HepG2 (cell line): ENCODE data around the gene RASGRP4. TPM values are rescaled to one million over a fixed set of nuclear protein-coding genes. Genes with fewer than 3 reads are reported as not detected.

Experiments
- AKAP8 ChIP-seq: sonication (generic); formaldehyde crosslinking; IDR thresholded peaks from 2 replicates; pipeline ENCODE4 v1.5.1; 2020; ENCODE audit warnings: mild to moderate bottlenecking, missing genetic modification reagents
- AKNA ChIP-seq: sonication (generic); formaldehyde crosslinking; IDR thresholded peaks from 2 replicates; pipeline ENCODE4 v1.4.0; 2020; ENCODE audit warnings: missing genetic modification reagents, borderline replicate concordance
- BHLHE40 ChIP-seq: IDR thresholded peaks from 2 replicates; pipeline ENCODE4 v1.6.1; 2011; ENCODE audit warnings: low read length, improper control_type of control experiment
- PATZ1 ChIP-seq: sonication (generic); formaldehyde crosslinking; IDR thresholded peaks from 2 replicates; pipeline ENCODE4 v1.4.0; 2020; ENCODE audit warnings: missing genetic modification reagents
- RCOR2 ChIP-seq: IDR thresholded peaks from 2 replicates; pipeline ENCODE4 v1.6.1; 2016; ENCODE audit warnings: missing biosample characterization, missing genetic modification reagents
- YEATS4 ChIP-seq: sonication (generic); formaldehyde crosslinking; IDR thresholded peaks from 2 replicates; pipeline ENCODE4 v1.4.0; 2020; ENCODE audit warnings: missing genetic modification reagents, borderline replicate concordance
- ZMYM2 ChIP-seq: sonication (generic); formaldehyde crosslinking; IDR thresholded peaks from 2 replicates; pipeline ENCODE4 v1.8.0; 2022; ENCODE audit warnings: mild to moderate bottlenecking, missing genetic modification reagents
- ZNF230 ChIP-seq: sonication (generic); formaldehyde crosslinking; IDR thresholded peaks from 2 replicates; pipeline ENCODE4 v1.4.0; 2020; ENCODE audit warnings: mild to moderate bottlenecking, missing genetic modification reagents
- ZNF3 ChIP-seq: IDR thresholded peaks from 2 replicates; pipeline ENCODE4 v1.7.0; 2017; ENCODE audit warnings: inconsistent platforms
- ZNF331 ChIP-seq: sonication (generic); formaldehyde crosslinking; IDR thresholded peaks from 2 replicates; pipeline ENCODE4 v1.4.0; 2020; ENCODE audit warnings: missing genetic modification reagents
- ZNF33A ChIP-seq: sonication (generic); formaldehyde crosslinking; IDR thresholded peaks from 2 replicates; pipeline ENCODE4 v1.5.1; 2020; ENCODE audit warnings: missing genetic modification reagents, mild to moderate bottlenecking, moderate library complexity, borderline replicate concordance
- ZNF615 ChIP-seq: sonication (generic); formaldehyde crosslinking; IDR thresholded peaks from 2 replicates; pipeline ENCODE4 v1.5.0; 2020; ENCODE audit warnings: mild to moderate bottlenecking, missing genetic modification reagents, borderline replicate concordance
- ZNF737 ChIP-seq: sonication (generic); formaldehyde crosslinking; IDR thresholded peaks from 2 replicates; pipeline ENCODE4 v1.5.0; 2020; ENCODE audit warnings: missing genetic modification reagents, mild to moderate bottlenecking, borderline replicate concordance
- ZNF770 ChIP-seq: sonication (generic); formaldehyde crosslinking; IDR thresholded peaks from 2 replicates; pipeline ENCODE4 v1.5.0; 2020; ENCODE audit warnings: mild to moderate bottlenecking, missing genetic modification reagents
- ZSCAN30 ChIP-seq: sonication (generic); formaldehyde crosslinking; IDR thresholded peaks from 2 replicates; pipeline ENCODE4 v1.5.0; 2020; ENCODE audit warnings: mild to moderate bottlenecking, missing genetic modification reagents
- polyA plus RNA-seq, 8 experiments: library from polyadenylated mRNA; depleted of rRNA in 3 of 8; stranded (reverse) in 7 of 8; unstranded in 1 of 8; fragments of >200 nt; fragmentation: Illumina TruSeq in 4 of 8; extraction: Trizol in 4 of 8; gene quantifications; 2 replicates each; pipeline versions ENCODE4 v1.2.1 to v1.2.3, GENCODE V29; 2011 to 2016; ENCODE audit warnings: low read depth in 4 of 8, missing spikeins in 1 of 8, mixed read lengths in 1 of 8; ENCODE audit not compliant: insufficient read depth in 1 of 8
- total RNA-seq, 5 experiments: library from RNA; depleted of rRNA; stranded (reverse); fragments of >200 nt; fragmentation: Illumina TruSeq; extraction: Trizol; gene quantifications; 2 replicates each; pipeline ENCODE4 v1.2.3, GENCODE V29; 2016; ENCODE audit warnings: low read depth in 1 of 5
- TF ChIP-seq, protein P1 (sequence below): IDR thresholded peaks from 2 replicates; pipeline ENCODE4 v1.6.1; 2012; ENCODE audit warnings: inconsistent platforms
- TF ChIP-seq, protein P2 (sequence below): sonication (generic); formaldehyde crosslinking; IDR thresholded peaks from 2 replicates; pipeline ENCODE4 v1.8.1; 2022; ENCODE audit warnings: mild to moderate bottlenecking, missing genetic modification reagents
- TF ChIP-seq, protein P3 (sequence below): sonication (generic); formaldehyde crosslinking; IDR thresholded peaks from 2 replicates; pipeline ENCODE4 v1.4.0; 2020; ENCODE audit warnings: missing genetic modification reagents

Gene RASGRP4
- total and polyA plus RNA-seq, 2 of the 13 experiments (the other 11 are each of a cell fraction or from before 2014, with no cell fraction given) = not detected

GRCh38 chr19:38402967-38403674 lies 22.9 kb downstream of the RASGRP4 start, which contains the start of gene FAM98C (continued):
- TF ChIP-seq PATZ1 (peak; percentile 83), ZNF33A (CRISPR knock-in tag) (no peak), ZNF3 (CRISPR knock-in tag) (no peak), ZMYM2 (no peak; the same call in 1 of the 2 replicates), AKAP8 (peak; percentile 62; the same call in 1 of the 2 replicates), RCOR2 (no peak), ZNF331 (peak; percentile 45; the same call in 1 of the 2 replicates), ZNF770 (no peak; the same call in 1 of the 2 replicates), YEATS4 (CRISPR knock-in tag) (peak; percentile 87), ZNF615 (CRISPR knock-in tag) (no peak), BHLHE40 (peak; percentile 83), AKNA (CRISPR knock-in tag) (no peak), ZNF230 (peak; percentile 79; the same call in 1 of the 2 replicates), ZSCAN30 (CRISPR knock-in tag) (no peak), ZNF737 (CRISPR knock-in tag) (no peak)
- TF ChIP-seq, protein P1, sequence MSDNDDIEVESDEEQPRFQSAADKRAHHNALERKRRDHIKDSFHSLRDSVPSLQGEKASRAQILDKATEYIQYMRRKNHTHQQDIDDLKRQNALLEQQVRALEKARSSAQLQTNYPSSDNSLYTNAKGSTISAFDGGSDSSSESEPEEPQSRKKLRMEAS = peak; percentile 91
- TF ChIP-seq, protein P2, sequence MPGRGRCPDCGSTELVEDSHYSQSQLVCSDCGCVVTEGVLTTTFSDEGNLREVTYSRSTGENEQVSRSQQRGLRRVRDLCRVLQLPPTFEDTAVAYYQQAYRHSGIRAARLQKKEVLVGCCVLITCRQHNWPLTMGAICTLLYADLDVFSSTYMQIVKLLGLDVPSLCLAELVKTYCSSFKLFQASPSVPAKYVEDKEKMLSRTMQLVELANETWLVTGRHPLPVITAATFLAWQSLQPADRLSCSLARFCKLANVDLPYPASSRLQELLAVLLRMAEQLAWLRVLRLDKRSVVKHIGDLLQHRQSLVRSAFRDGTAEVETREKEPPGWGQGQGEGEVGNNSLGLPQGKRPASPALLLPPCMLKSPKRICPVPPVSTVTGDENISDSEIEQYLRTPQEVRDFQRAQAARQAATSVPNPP (CRISPR knock-in tag) = peak; percentile 64; the same call in 1 of the 2 replicates
- TF ChIP-seq, protein P3, sequence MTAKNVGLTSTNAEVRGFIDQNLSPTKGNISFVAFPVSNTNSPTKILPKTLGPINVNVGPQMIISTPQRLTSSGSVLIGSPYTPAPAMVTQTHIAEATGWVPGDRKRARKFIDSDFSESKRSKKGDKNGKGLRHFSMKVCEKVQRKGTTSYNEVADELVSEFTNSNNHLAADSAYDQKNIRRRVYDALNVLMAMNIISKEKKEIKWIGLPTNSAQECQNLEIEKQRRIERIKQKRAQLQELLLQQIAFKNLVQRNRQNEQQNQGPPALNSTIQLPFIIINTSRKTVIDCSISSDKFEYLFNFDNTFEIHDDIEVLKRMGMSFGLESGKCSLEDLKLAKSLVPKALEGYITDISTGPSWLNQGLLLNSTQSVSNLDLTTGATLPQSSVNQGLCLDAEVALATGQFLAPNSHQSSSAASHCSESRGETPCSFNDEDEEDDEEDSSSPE (CRISPR knock-in tag) = peak; percentile 97
